ENCODE results near the gene C1QTNF7.

The C1QTNF7 gene

GRCh38 chr4:15414551-15415091, 13.2 kb upstream of the C1QTNF7 start:
- peak; percentile 43 for DNase-seq (ENCODE audit: low spot score)

- DNase-seq (ENCODE audit: low spot score): no peak
Measured at GRCh38 chr4:15416357-15417232, 11.2 kb upstream of the C1QTNF7 start.

- DNase-seq (ENCODE audit: low spot score): no peak
Measured at GRCh38 chr4:15417233-15417660, 10.6 kb upstream of the C1QTNF7 start.

GRCh38 chr4:15418956-15419355, 8.9 kb upstream of the C1QTNF7 start:
- DNase-seq (ENCODE audit: low spot score): no peak

- DNase-seq (ENCODE audit: low spot score): peak; percentile 57
Measured at GRCh38 chr4:15420642-15421041, 7.2 kb upstream of the C1QTNF7 start.

GRCh38 chr4:15423285-15423711, 4.5 kb upstream of the C1QTNF7 start:
- DNase-seq (ENCODE audit: low spot score): no peak

GRCh38 chr4:15425520-15425919, 2.3 kb upstream of the C1QTNF7 start:
- no peak for DNase-seq (ENCODE audit: low spot score)

GRCh38 chr4:15427161-15427560, 672 bp upstream of the C1QTNF7 start:
- no peak for DNase-seq (ENCODE audit: low spot score)

GRCh38 chr4:15428611-15429010, 778 bp downstream of the C1QTNF7 start:
- no peak for DNase-seq (ENCODE audit: low spot score)

GRCh38 chr4:15434091-15434490, 6.3 kb downstream of the C1QTNF7 start:
- peak; percentile 19 for DNase-seq (ENCODE audit: low spot score)

- DNase-seq (ENCODE audit: low spot score): no peak
Measured at GRCh38 chr4:15434676-15435075, 6.8 kb downstream of the C1QTNF7 start.

GRCh38 chr4:15436513-15436912, 8.7 kb downstream of the C1QTNF7 start:
- no peak for DNase-seq (ENCODE audit: low spot score)

GRCh38 chr4:15438939-15439524, 11.2 kb downstream of the C1QTNF7 start:
- DNase-seq (ENCODE audit: low spot score): no peak

- no peak for DNase-seq (ENCODE audit: low spot score)
Measured at GRCh38 chr4:15443371-15444160, 15.7 kb downstream of the C1QTNF7 start.

GRCh38 chr4:15444276-15444675, 16.4 kb downstream of the C1QTNF7 start:
- DNase-seq (ENCODE audit: low spot score): no peak

- no peak for DNase-seq (ENCODE audit: low spot score)
Measured at GRCh38 chr4:15444879-15445547, 17.2 kb downstream of the C1QTNF7 start.

- peak; percentile 8 for DNase-seq (ENCODE audit: low spot score)
Measured at GRCh38 chr4:15451181-15451865, 23.5 kb downstream of the C1QTNF7 start.

- peak; percentile 84 for DNase-seq (ENCODE audit: low spot score)
Measured at GRCh38 chr4:15451866-15452765, 24.3 kb downstream of the C1QTNF7 start.

- peak; percentile 56 for DNase-seq (ENCODE audit: low spot score)
Measured at GRCh38 chr4:15455290-15455689, 27.5 kb downstream of the C1QTNF7 start.
